Neuronal stem cell (in vitro differentiated cells): ENCODE data around the gene FAM53C.
A peak's percentile ranks its signal among the peaks of the same experiment; 100 is the strongest.

Source experiments
- DNase-seq: peaks from one replicate; pipeline ENCODE4 v3.0.0-alpha.2; 2013; ENCODE audit warnings: low spot score
- H2AFZ ChIP-seq: one replicate; pipeline ENCODE4 v1.6.1; 2013; ENCODE audit warnings: mild to moderate bottlenecking, low read length, inconsistent platforms
- H2AK5ac ChIP-seq: 2 replicates; pipeline ENCODE4 v1.6.1; 2013; ENCODE audit warnings: low read depth, mild to moderate bottlenecking, inconsistent platforms, low read length, moderate library complexity, mixed read lengths
- H2BK120ac ChIP-seq: 2 replicates; pipeline ENCODE4 v1.6.1; 2013; ENCODE audit warnings: low read depth, mild to moderate bottlenecking, inconsistent platforms, low read length, moderate library complexity, mixed read lengths
- H2BK12ac ChIP-seq: one replicate; pipeline ENCODE4 v1.6.1; 2013; ENCODE audit warnings: low read length, inconsistent platforms
- H2BK15ac ChIP-seq: 2 replicates; pipeline ENCODE4 v1.6.1; 2013; ENCODE audit warnings: mild to moderate bottlenecking, low read length, inconsistent platforms, mixed read lengths
- H2BK5ac ChIP-seq: one replicate; pipeline ENCODE4 v1.6.1; 2013; ENCODE audit warnings: inconsistent platforms, mild to moderate bottlenecking, low read length, moderate library complexity
- H3K14ac ChIP-seq: one replicate; pipeline ENCODE4 v1.6.1; 2013; ENCODE audit warnings: low read length, inconsistent platforms
- H3K18ac ChIP-seq: 2 replicates; pipeline ENCODE4 v1.6.1; 2013; ENCODE audit warnings: low read length, inconsistent platforms
- H3K23ac ChIP-seq: 2 replicates; pipeline ENCODE4 v1.6.1; 2013; ENCODE audit warnings: low read depth, mild to moderate bottlenecking, mixed read lengths, low read length, inconsistent platforms; ENCODE audit not compliant: poor library complexity
- H3K27ac ChIP-seq: replicated peaks from 3 replicates; pipeline ENCODE4 v1.5.1; 2013; ENCODE audit warnings: low read length, inconsistent platforms
- H3K27me3 ChIP-seq, 3 experiments: 2 replicates each; pipeline ENCODE4 v1.6.1; 2013; ENCODE audit warnings: low read length in 3 of 3, mild to moderate bottlenecking in 2 of 3, inconsistent platforms in 1 of 3, low read depth in 1 of 3, mixed read lengths in 1 of 3, moderate library complexity in 1 of 3; ENCODE audit not compliant: control insufficient read depth in 3 of 3, insufficient read depth in 3 of 3
- H3K36me3 ChIP-seq, 2 donors: replicated peaks in 1 of 2; 2 replicates each; pipeline ENCODE4 v1.6.1; 2013; ENCODE audit warnings: low read length in 2 of 2; ENCODE audit not compliant: control insufficient read depth in 2 of 2, insufficient read depth in 2 of 2
- H3K4ac ChIP-seq: 2 replicates; pipeline ENCODE4 v1.6.1; 2013; ENCODE audit warnings: inconsistent platforms, mild to moderate bottlenecking, low read length, moderate library complexity
- H3K4me1 ChIP-seq, 2 donors: 1 replicate in 1 of 2; 2 replicates in 1 of 2; pipeline ENCODE4 v1.6.1; 2013; ENCODE audit warnings: low read length in 2 of 2, low read depth in 1 of 2; ENCODE audit not compliant: control insufficient read depth in 2 of 2, insufficient read depth in 1 of 2
- H3K4me2 ChIP-seq: one replicate; pipeline ENCODE4 v1.6.1; 2013; ENCODE audit warnings: mild to moderate bottlenecking, low read length, inconsistent platforms; ENCODE audit not compliant: insufficient read depth, poor library complexity, severe bottlenecking
- H3K4me3 ChIP-seq, 2 donors: 2 replicates each; pipeline ENCODE4 v1.5.1; 2013; ENCODE audit warnings: low read length in 2 of 2, mild to moderate bottlenecking in 2 of 2, inconsistent platforms in 1 of 2, moderate library complexity in 1 of 2
- H3K79me1 ChIP-seq: one replicate; pipeline ENCODE4 v1.6.1; 2013; ENCODE audit warnings: low read depth, mild to moderate bottlenecking, inconsistent platforms, low read length, moderate library complexity
- H3K9ac ChIP-seq: one replicate; pipeline ENCODE4 v1.6.1; 2013; ENCODE audit warnings: mild to moderate bottlenecking, low read depth, low read length, inconsistent platforms; ENCODE audit not compliant: poor library complexity
- H3K9me3 ChIP-seq, 2 donors: replicated peaks in 1 of 2; 2 replicates each; pipeline versions ENCODE3 to v1.6.1; 2013; ENCODE audit warnings: low read length in 2 of 2, mild to moderate bottlenecking in 2 of 2, inconsistent platforms in 1 of 2, low read depth in 1 of 2, mixed read lengths in 1 of 2, moderate library complexity in 1 of 2; ENCODE audit not compliant: control insufficient read depth in 2 of 2, insufficient read depth in 1 of 2
- H4K8ac ChIP-seq: one replicate; pipeline ENCODE4 v1.6.1; 2013; ENCODE audit warnings: low read depth, mild to moderate bottlenecking, inconsistent platforms, low read length, moderate library complexity
- H4K91ac ChIP-seq: one replicate; pipeline ENCODE4 v1.6.1; 2013; ENCODE audit warnings: low read length, low read depth, mild to moderate bottlenecking, inconsistent platforms; ENCODE audit not compliant: poor library complexity
- WGBS, 2 donors: extraction: QIAGEN DNeasy Blood & Tissue Kit; methylation state at CpG; one replicate each; pipeline ENCODE4 v1.1.7; 2013; ENCODE audit warnings: missing lambda C conversion rate in 2 of 2, mixed read lengths in 1 of 2; ENCODE audit not compliant: insufficient read length in 2 of 2, insufficient replicate concordance in 1 of 2; ENCODE audit errors: extremely low coverage in 2 of 2; 5-methylcytosine and 5-hydroxymethylcytosine counted together

The FAM53C gene

GRCh38 chr5:138351056-138351455, 13.0 kb downstream of the FAM53C start:
- Histone ChIP-seq H4K91ac (no peak overlapping the region), H4K8ac (no peak overlapping the region), H3K14ac (no peak overlapping the region), H2AK5ac (no peak overlapping the region), H2BK12ac (no peak overlapping the region), H3K4ac (no peak overlapping the region), H3K36me3 (peaks cover 35 to 47% of the 10 kb centered on the region in 2 donors), H3K23ac (no peak overlapping the region), H3K4me1 (peaks cover 5 to 7% of the 10 kb centered on the region in 2 donors), H2BK5ac (no peak overlapping the region), H3K27me3 (no peaks in the 10 kb centered on the region), H3K4me3 (no peak overlapping the region), H2BK120ac (no peak overlapping the region), H2AFZ (no peak overlapping the region), H3K9ac (no peak overlapping the region), H3K9me3 (peaks cover 3 to 8% of the 10 kb centered on the region in 2 donors), H2BK15ac (no peak overlapping the region), H3K4me2 (no peak overlapping the region), H3K18ac (no peak overlapping the region), H3K27ac (no peak overlapping the region), H3K79me1 (peaks cover 3% of the 10 kb centered on the region)
- no CpG with 5 or more reads among the region's 1 CpG for WGBS, 2 donors
- no peak for DNase-seq

GRCh38 chr5:138351517-138351916, 13.5 kb downstream of the FAM53C start:
- Histone ChIP-seq H3K27ac (no peak overlapping the region), H3K23ac (no peak overlapping the region), H3K18ac (no peak overlapping the region), H3K4ac (no peak overlapping the region), H2BK5ac (no peak overlapping the region), H3K79me1 (peaks cover 3% of the 10 kb centered on the region), H4K91ac (no peak overlapping the region), H3K9ac (no peak overlapping the region), H2BK12ac (no peak overlapping the region), H3K14ac (no peak overlapping the region), H2AFZ (no peak overlapping the region), H3K4me2 (no peak overlapping the region), H2BK120ac (no peak overlapping the region), H3K36me3 (peaks cover 33 to 43% of the 10 kb centered on the region in 2 donors), H3K4me3 (no peak overlapping the region), H2AK5ac (no peak overlapping the region), H3K4me1 (peaks cover 5 to 7% of the 10 kb centered on the region in 2 donors), H2BK15ac (no peak overlapping the region), H3K9me3 (peaks cover 3 to 8% of the 10 kb centered on the region in 2 donors), H3K27me3 (no peaks in the 10 kb centered on the region), H4K8ac (no peak overlapping the region)
- DNase-seq = no peak

- Histone ChIP-seq H3K9ac (peak within 1 kb of the TSS; percentile 99), H3K14ac (peak within 1 kb of the TSS; percentile 97), H4K91ac (peak within 1 kb of the TSS; percentile 73), H3K27ac (peak within 1 kb of the TSS; percentile 83), H2BK15ac (peak within 1 kb of the TSS; percentile 6), H3K27me3 (no peaks in the 10 kb centered on the region), H3K79me1 (peaks cover 4% of the 10 kb centered on the region), H2BK120ac (no peak within 1 kb of the TSS), H3K9me3 (peaks cover 3 to 8% of the 10 kb centered on the region in 2 donors), H3K23ac (peak within 1 kb of the TSS; percentile 82), H3K4ac (peak within 1 kb of the TSS; percentile 97), H2AFZ (peak within 1 kb of the TSS; percentile 86), H2BK12ac (no peak within 1 kb of the TSS), H2AK5ac (peak within 1 kb of the TSS; percentile 93), H3K4me1 (peaks cover 5 to 7% of the 10 kb centered on the region in 2 donors), H3K18ac (peak within 1 kb of the TSS; percentile 99), H3K4me3 (peak within 1 kb of the TSS; percentile 88 to 91), H2BK5ac (peak within 1 kb of the TSS; percentile 85), H4K8ac (peak within 1 kb of the TSS; percentile 93), H3K36me3 (peaks cover 26 to 39% of the 10 kb centered on the region in 2 donors), H3K4me2 (peak within 1 kb of the TSS; percentile 65)
- no CpG with 5 or more reads among the region's 30 CpGs for WGBS, 2 donors
- DNase-seq = peak; percentile 89
Observed at GRCh38 chr5:138352071-138352721, 14.1 kb downstream of the FAM53C start, which contains the start of gene KDM3B. Gene KDM3B, plus strand, starts transcription at chr5:138352685. Its CDS starts 111 bp downstream, at chr5:138352796.

GRCh38 chr5:138352722-138353559, 14.9 kb downstream of the FAM53C start:
- Histone ChIP-seq H3K9ac (peak overlapping the region; percentile 99), H3K23ac (peak overlapping the region; percentile 82), H3K4me2 (peak overlapping the region; percentile 65), H2BK15ac (peak overlapping the region; percentile 6), H2AFZ (peak overlapping the region; percentile 86), H3K18ac (peak overlapping the region; percentile 99), H2AK5ac (peak overlapping the region; percentile 93), H3K9me3 (peaks cover 3 to 8% of the 10 kb centered on the region in 2 donors), H3K27ac (peak overlapping the region; percentile 83), H4K8ac (peak overlapping the region; percentile 93), H2BK12ac (no peak overlapping the region), H4K91ac (peak overlapping the region; percentile 73), H3K4ac (peak overlapping the region; percentile 97), H3K4me3 (peak overlapping the region; percentile 88 to 91), H3K27me3 (no peaks in the 10 kb centered on the region), H3K4me1 (peaks cover 5 to 7% of the 10 kb centered on the region in 2 donors), H2BK5ac (peak overlapping the region; percentile 85), H3K36me3 (peaks cover 20 to 34% of the 10 kb centered on the region in 2 donors), H2BK120ac (no peak overlapping the region), H3K14ac (peak overlapping the region; percentile 97), H3K79me1 (peaks cover 4% of the 10 kb centered on the region)
- WGBS, 2 donors = no CpG with 5 or more reads among the region's 88 CpGs
- peak; percentile 63 for DNase-seq
